ENCODE measurements around the gene MALT1. TPM values are rescaled to one million over a fixed set of nuclear protein-coding genes. Genes with fewer than 3 reads are reported as not detected.
A peak's percentile ranks its signal among the peaks of the same experiment; 100 is the strongest.

Gene MALT1
- total RNA-seq, 1 experiment from 2014 or later = 34.0 TPM

DNA sequence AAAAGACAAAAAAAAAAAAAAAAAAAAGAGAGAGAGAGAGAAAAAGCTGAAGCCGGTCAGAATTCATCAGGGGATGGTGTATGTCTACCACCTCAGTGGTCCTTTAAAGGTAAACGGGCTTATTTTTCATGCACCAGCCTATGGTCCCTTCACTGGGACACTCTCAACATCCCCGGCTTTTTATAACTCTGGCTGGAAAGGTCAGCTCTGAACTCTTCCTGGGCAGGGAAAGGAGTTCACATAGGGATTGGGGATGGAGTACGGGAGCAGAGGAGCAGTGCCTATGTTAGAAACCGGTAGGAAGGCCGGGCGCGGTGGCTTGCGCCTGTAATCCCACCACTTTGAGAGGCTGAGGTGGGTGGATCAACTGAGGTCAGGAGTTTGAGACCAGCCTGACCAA, 10.3 kb upstream of the MALT1 start:
- no peaks in the 10 kb centered on the region for H3K9me3 ChIP-seq (ENCODE audit: control insufficient read depth, insufficient read depth, low read depth, low read length)
- no peaks in the 10 kb centered on the region for H3K27me3 ChIP-seq (ENCODE audit: control insufficient read depth, insufficient read depth, low read length)
- in situ Hi-C loops (cut with HindIII; ENCODE audit: low pct_unique_long_range_greater_than_20kb, low sequenced_read_pairs) = no loop called here
- DNase-seq (ENCODE audit: low read depth, low spot score) (no peak), ATAC-seq (no peak)
- TF ChIP-seq, protein P1, sequence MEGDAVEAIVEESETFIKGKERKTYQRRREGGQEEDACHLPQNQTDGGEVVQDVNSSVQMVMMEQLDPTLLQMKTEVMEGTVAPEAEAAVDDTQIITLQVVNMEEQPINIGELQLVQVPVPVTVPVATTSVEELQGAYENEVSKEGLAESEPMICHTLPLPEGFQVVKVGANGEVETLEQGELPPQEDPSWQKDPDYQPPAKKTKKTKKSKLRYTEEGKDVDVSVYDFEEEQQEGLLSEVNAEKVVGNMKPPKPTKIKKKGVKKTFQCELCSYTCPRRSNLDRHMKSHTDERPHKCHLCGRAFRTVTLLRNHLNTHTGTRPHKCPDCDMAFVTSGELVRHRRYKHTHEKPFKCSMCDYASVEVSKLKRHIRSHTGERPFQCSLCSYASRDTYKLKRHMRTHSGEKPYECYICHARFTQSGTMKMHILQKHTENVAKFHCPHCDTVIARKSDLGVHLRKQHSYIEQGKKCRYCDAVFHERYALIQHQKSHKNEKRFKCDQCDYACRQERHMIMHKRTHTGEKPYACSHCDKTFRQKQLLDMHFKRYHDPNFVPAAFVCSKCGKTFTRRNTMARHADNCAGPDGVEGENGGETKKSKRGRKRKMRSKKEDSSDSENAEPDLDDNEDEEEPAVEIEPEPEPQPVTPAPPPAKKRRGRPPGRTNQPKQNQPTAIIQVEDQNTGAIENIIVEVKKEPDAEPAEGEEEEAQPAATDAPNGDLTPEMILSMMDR (IDR thresholded peaks at IDR 0.05) = no peak
- TF ChIP-seq POLR2AphosphoS5 (IDR thresholded peaks at IDR 0.05; ENCODE audit: low read depth, low read length) = no peak
- no peak for TF ChIP-seq TCF7L2 (IDR thresholded peaks at IDR 0.05; ENCODE audit: low read depth, low read length)
- TF ChIP-seq, protein P2, sequence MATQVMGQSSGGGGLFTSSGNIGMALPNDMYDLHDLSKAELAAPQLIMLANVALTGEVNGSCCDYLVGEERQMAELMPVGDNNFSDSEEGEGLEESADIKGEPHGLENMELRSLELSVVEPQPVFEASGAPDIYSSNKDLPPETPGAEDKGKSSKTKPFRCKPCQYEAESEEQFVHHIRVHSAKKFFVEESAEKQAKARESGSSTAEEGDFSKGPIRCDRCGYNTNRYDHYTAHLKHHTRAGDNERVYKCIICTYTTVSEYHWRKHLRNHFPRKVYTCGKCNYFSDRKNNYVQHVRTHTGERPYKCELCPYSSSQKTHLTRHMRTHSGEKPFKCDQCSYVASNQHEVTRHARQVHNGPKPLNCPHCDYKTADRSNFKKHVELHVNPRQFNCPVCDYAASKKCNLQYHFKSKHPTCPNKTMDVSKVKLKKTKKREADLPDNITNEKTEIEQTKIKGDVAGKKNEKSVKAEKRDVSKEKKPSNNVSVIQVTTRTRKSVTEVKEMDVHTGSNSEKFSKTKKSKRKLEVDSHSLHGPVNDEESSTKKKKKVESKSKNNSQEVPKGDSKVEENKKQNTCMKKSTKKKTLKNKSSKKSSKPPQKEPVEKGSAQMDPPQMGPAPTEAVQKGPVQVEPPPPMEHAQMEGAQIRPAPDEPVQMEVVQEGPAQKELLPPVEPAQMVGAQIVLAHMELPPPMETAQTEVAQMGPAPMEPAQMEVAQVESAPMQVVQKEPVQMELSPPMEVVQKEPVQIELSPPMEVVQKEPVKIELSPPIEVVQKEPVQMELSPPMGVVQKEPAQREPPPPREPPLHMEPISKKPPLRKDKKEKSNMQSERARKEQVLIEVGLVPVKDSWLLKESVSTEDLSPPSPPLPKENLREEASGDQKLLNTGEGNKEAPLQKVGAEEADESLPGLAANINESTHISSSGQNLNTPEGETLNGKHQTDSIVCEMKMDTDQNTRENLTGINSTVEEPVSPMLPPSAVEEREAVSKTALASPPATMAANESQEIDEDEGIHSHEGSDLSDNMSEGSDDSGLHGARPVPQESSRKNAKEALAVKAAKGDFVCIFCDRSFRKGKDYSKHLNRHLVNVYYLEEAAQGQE (IDR thresholded peaks at IDR 0.05; ENCODE audit: insufficient read depth in 1 of 2, low read depth in 2 of 2, low read length in 1 of 2) = no peak
- no peak for TF ChIP-seq SIN3A (IDR thresholded peaks at IDR 0.05; ENCODE audit: borderline replicate concordance, insufficient read depth, low read depth, low read length)
- CTCF ChIA-PET = no interaction called here
- H3K4me1 ChIP-seq (ENCODE audit: control insufficient read depth, insufficient read depth, low read length) = no peaks in the 10 kb centered on the region
- POLR2A ChIA-PET = no interaction called here
- H3K27ac ChIP-seq (ENCODE audit: low read length) = no peak overlapping the region
- no TSS peak for BruUV-seq (replicated peaks)
- intact Hi-C loops (cut with micrococcal nuclease; ENCODE audit: unreplicated experiment) = no loop called here
- H3K4me3 ChIP-seq (ENCODE audit: low read depth in 2 of 2, low read length in 2 of 2) = no peak overlapping the region
- no peaks in the 10 kb centered on the region for H3K36me3 ChIP-seq (ENCODE audit: control insufficient read depth, insufficient read depth, low read length)

DNA sequence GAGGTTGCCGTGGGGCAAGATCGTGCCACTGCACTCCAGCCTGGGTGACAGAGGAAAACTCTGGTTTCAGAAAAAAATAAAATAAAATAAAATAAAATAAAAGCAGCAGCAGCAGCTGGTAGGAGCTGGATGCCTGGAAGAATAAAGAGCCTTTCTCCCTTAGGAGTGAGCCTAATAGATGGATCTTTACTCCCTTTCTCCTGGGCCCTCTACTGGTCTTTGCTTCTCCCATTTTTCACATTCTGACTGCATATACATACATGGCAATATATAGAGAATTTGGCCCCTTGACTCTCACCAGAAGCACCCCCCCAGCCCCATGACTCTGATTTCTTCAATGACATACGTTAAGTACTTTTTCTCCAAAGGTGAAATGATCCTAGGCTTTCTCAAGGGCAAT, 9.8 kb upstream of the MALT1 start:
- H3K9me3 ChIP-seq (ENCODE audit: control insufficient read depth, insufficient read depth, low read depth, low read length) = no peaks in the 10 kb centered on the region
- no peaks in the 10 kb centered on the region for H3K4me1 ChIP-seq (ENCODE audit: control insufficient read depth, insufficient read depth, low read length)
- DNase-seq (ENCODE audit: low read depth, low spot score) (no peak), ATAC-seq (peak; percentile 83)
- no TSS peak for BruUV-seq (replicated peaks)
- H3K27me3 ChIP-seq (ENCODE audit: control insufficient read depth, insufficient read depth, low read length) = no peaks in the 10 kb centered on the region
- in situ Hi-C loops (cut with HindIII; ENCODE audit: low pct_unique_long_range_greater_than_20kb, low sequenced_read_pairs) = no loop called here
- intact Hi-C loops (cut with micrococcal nuclease; ENCODE audit: unreplicated experiment) = no loop called here
- H3K27ac ChIP-seq (ENCODE audit: low read length) = no peak overlapping the region
- ChIA-PET POLR2A (no interaction called here), CTCF (no interaction called here)
- H3K36me3 ChIP-seq (ENCODE audit: control insufficient read depth, insufficient read depth, low read length) = no peaks in the 10 kb centered on the region
- TF ChIP-seq, protein P1 (IDR thresholded peaks at IDR 0.05) = peak; percentile 25; the same call in 1 of the 2 replicates
- no peak for TF ChIP-seq TCF7L2 (IDR thresholded peaks at IDR 0.05; ENCODE audit: low read depth, low read length)
- no peak overlapping the region for H3K4me3 ChIP-seq (ENCODE audit: low read depth in 2 of 2, low read length in 2 of 2)

DNA sequence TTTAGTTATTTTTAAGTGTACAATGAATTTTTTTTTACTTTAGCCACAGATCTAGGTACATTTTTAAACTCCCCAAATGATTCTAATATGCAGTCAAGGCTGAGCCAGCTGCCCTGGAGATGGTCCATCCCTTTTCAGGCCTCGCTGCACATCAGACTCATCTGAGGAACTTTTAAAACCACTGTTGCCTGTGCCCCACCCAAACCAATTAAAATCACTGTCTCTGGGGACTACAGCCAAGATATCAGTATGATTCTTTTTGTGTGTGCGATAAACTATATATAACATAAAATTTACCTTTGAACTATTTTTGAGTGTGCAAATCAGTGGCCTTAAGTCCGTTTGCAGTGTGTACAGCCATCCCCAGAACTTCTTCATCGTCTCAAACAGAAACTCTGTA, 9.1 kb upstream of the MALT1 start:
- no peaks in the 10 kb centered on the region for H3K36me3 ChIP-seq (ENCODE audit: control insufficient read depth, insufficient read depth, low read length)
- in situ Hi-C loops (cut with HindIII; ENCODE audit: low pct_unique_long_range_greater_than_20kb, low sequenced_read_pairs) = no loop called here
- no TSS peak for BruUV-seq (replicated peaks)
- TF ChIP-seq, protein P2 (IDR thresholded peaks at IDR 0.05; ENCODE audit: insufficient read depth in 1 of 2, low read depth in 2 of 2, low read length in 1 of 2) = no peak
- TF ChIP-seq POLR2AphosphoS5 (IDR thresholded peaks at IDR 0.05; ENCODE audit: low read depth, low read length) (no peak), TCF7L2 (IDR thresholded peaks at IDR 0.05; ENCODE audit: low read depth, low read length) (no peak), SIN3A (IDR thresholded peaks at IDR 0.05; ENCODE audit: borderline replicate concordance, insufficient read depth, low read depth, low read length) (no peak)
- TF ChIP-seq, protein P1 (IDR thresholded peaks at IDR 0.05) = no peak
- no peak for ATAC-seq
- H3K4me1 ChIP-seq (ENCODE audit: control insufficient read depth, insufficient read depth, low read length) = no peaks in the 10 kb centered on the region
- no peak overlapping the region for H3K4me3 ChIP-seq (ENCODE audit: low read depth in 2 of 2, low read length in 2 of 2)
- no peak for DNase-seq (ENCODE audit: low read depth, low spot score)
- POLR2A ChIA-PET = no interaction called here
- H3K27ac ChIP-seq (ENCODE audit: low read length) = no peak overlapping the region
- H3K27me3 ChIP-seq (ENCODE audit: control insufficient read depth, insufficient read depth, low read length) = no peaks in the 10 kb centered on the region
- H3K9me3 ChIP-seq (ENCODE audit: control insufficient read depth, insufficient read depth, low read depth, low read length) = no peaks in the 10 kb centered on the region
- CTCF ChIA-PET = no interaction called here
- intact Hi-C loops (cut with micrococcal nuclease; ENCODE audit: unreplicated experiment) = no loop called here
